ENCODE results near the gene CASZ1. TPM values are rescaled to one million over a fixed set of nuclear protein-coding genes. Genes with fewer than 3 reads are reported as not detected.
A peak's percentile ranks its signal among the peaks of the same experiment; 100 is the strongest.

CASZ1 gene
- polyA plus RNA-seq, 2 of the 4 experiments (the other 2 are of a cell fraction): 0.52 to 1.2 TPM

DNA sequence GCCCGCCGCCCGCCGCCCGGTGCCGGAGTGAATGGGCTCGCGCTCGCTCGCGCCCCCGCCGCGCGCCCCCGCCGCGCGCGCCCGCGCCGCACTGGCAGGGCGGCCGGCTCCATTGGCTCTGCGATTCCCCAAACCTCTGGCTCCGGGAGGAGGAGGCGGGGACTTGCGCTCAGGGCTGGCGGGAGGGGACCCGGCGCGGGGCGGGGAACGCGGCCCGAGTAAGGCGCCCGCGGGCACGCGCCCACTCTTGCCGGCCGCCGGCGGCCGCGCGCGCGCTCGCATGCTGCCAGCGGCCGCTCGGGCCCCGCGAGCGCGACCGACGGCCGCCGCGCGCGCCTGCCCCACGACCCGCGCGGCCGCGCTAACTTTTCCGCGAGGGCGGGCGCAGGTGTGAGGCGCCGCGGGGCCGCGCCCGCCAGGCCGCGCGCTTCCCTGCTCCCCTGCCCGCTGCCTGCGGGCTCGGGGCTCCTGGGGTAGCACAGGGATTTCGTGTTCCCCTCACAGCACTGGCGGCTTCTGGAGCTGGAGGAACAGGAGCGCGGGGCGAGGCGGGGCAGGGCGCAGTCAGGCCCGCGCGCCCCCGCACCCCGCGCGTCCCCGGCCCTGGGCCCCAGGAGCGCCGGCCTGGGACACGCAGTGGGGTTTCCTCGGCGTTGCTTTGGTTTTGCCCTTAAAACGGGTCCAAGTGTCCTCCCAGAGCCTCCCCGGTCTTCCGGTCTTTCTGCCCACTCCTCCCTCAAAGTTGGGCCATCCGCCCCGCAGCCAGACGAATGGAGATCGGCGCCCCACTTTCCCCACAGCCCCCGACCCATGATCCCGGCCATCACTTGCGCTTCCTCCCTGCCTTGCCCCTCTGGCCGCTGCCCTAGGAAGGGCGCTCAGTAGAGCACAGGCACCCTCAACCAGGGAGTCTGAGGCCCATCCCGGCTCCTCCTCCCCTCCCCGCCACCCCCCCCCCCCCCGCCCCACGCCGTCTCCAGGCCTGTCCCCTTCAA is 101.5 kb downstream of the CASZ1 start:
- Histone ChIP-seq H3K4me1 (peaks cover 5% of the 10 kb centered on the region; the same call in 1 of the 3 replicates), H3K27ac (peak overlapping the region; percentile 68 to 86), H3K4me2 (peak overlapping the region; percentile 93), H3K4me3 (peak overlapping the region; percentile 82), H3K9me3 (no peaks in the 10 kb centered on the region)
- ChIA-PET CTCF (no interaction called here), POLR2A (no interaction called here)
- TF ChIP-seq FOXS1 (CRISPR knock-in tag; IDR thresholded peaks at IDR 0.05) (no peak), JUNB (IDR thresholded peaks at IDR 0.05) (no peak), MAFK (IDR thresholded peaks at IDR 0.05; ENCODE audit: partially characterized antibody) (no peak), KDM5A (IDR thresholded peaks at IDR 0.05) (no peak), KDM1A (IDR thresholded peaks at IDR 0.05; ENCODE audit: low read depth) (no peak), PHF8 (IDR thresholded peaks at IDR 0.05; ENCODE audit: borderline replicate concordance, low read depth) (no peak), E2F6 (IDR thresholded peaks at IDR 0.05; ENCODE audit: borderline replicate concordance, low read depth) (no peak), RAD21 (conservative IDR thresholded peaks at IDR 0.05 in 1 of 2, IDR thresholded peaks at IDR 0.05 in 1 of 2) (no peak), EHF (CRISPR knock-in tag; IDR thresholded peaks at IDR 0.05) (no peak), PBX3 (IDR thresholded peaks at IDR 0.05) (no peak), ZFP36 (IDR thresholded peaks at IDR 0.05; ENCODE audit: borderline replicate concordance, partially characterized antibody) (no peak), TFCP2L1 (CRISPR knock-in tag; IDR thresholded peaks at IDR 0.05) (no peak), EHMT2 (IDR thresholded peaks at IDR 0.05; ENCODE audit: low read depth) (no peak), POLR2A (IDR thresholded peaks at IDR 0.05; ENCODE audit: low read length) (no peak)
- TF ChIP-seq, protein P1, sequence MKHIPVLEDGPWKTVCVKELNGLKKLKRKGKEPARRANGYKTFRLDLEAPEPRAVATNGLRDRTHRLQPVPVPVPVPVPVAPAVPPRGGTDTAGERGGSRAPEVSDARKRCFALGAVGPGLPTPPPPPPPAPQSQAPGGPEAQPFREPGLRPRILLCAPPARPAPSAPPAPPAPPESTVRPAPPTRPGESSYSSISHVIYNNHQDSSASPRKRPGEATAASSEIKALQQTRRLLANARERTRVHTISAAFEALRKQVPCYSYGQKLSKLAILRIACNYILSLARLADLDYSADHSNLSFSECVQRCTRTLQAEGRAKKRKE (CRISPR knock-in tag; IDR thresholded peaks at IDR 0.05; ENCODE audit: low read depth): no peak
- TF ChIP-seq, protein P2, sequence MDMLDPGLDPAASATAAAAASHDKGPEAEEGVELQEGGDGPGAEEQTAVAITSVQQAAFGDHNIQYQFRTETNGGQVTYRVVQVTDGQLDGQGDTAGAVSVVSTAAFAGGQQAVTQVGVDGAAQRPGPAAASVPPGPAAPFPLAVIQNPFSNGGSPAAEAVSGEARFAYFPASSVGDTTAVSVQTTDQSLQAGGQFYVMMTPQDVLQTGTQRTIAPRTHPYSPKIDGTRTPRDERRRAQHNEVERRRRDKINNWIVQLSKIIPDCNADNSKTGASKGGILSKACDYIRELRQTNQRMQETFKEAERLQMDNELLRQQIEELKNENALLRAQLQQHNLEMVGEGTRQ (IDR thresholded peaks at IDR 0.05): no peak
- TF ChIP-seq, protein P3, sequence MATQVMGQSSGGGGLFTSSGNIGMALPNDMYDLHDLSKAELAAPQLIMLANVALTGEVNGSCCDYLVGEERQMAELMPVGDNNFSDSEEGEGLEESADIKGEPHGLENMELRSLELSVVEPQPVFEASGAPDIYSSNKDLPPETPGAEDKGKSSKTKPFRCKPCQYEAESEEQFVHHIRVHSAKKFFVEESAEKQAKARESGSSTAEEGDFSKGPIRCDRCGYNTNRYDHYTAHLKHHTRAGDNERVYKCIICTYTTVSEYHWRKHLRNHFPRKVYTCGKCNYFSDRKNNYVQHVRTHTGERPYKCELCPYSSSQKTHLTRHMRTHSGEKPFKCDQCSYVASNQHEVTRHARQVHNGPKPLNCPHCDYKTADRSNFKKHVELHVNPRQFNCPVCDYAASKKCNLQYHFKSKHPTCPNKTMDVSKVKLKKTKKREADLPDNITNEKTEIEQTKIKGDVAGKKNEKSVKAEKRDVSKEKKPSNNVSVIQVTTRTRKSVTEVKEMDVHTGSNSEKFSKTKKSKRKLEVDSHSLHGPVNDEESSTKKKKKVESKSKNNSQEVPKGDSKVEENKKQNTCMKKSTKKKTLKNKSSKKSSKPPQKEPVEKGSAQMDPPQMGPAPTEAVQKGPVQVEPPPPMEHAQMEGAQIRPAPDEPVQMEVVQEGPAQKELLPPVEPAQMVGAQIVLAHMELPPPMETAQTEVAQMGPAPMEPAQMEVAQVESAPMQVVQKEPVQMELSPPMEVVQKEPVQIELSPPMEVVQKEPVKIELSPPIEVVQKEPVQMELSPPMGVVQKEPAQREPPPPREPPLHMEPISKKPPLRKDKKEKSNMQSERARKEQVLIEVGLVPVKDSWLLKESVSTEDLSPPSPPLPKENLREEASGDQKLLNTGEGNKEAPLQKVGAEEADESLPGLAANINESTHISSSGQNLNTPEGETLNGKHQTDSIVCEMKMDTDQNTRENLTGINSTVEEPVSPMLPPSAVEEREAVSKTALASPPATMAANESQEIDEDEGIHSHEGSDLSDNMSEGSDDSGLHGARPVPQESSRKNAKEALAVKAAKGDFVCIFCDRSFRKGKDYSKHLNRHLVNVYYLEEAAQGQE (IDR thresholded peaks at IDR 0.05): no peak
- WGBS (ENCODE audit: missing lambda C conversion rate): 78% methylated on average over 11 of the region's 126 CpGs
- ATAC-seq (peak; percentile 65 to 86), DNase-seq (ENCODE audit: low read depth in 1 of 2, low spot score in 1 of 2) (peak; percentile 75 to 88), FAIRE-seq (no peak)

DNA sequence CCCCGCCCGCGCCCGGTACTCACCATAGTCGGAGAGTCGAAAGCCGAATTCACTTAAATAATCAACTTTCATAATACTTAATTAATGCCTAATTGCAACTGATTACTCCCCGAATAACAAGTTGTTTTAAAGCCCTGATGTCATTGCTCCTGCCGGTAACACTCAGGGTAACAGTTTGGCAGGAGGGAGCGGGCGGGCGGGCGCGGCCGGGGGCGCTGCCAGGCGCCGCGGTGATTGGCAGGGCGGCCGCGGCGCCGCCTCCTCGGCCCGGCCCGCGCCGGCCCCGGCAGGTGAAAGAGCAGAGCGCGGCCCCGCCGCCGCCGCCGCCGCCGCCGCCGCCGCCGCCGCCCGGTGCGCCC is 102.2 kb downstream of the CASZ1 start:
- Histone ChIP-seq H3K27ac (peak overlapping the region; percentile 41 to 83), H3K4me1 (peaks cover 5% of the 10 kb centered on the region; the same call in 1 of the 3 replicates), H3K4me2 (peak overlapping the region; percentile 93), H3K4me3 (peak overlapping the region; percentile 82), H3K9me3 (no peaks in the 10 kb centered on the region)
- 0% methylated on average over 10 of the region's 46 CpGs for WGBS (ENCODE audit: missing lambda C conversion rate)
- no peak for FAIRE-seq
- TF ChIP-seq CTCF (IDR thresholded peaks at IDR 0.05) (0 out of 3 replicates have a peak, but pooled peaks have one; percentile 2), KDM1A (IDR thresholded peaks at IDR 0.05; ENCODE audit: low read depth) (no peak), HES2 (IDR thresholded peaks at IDR 0.05) (no peak), FOSL2 (IDR thresholded peaks at IDR 0.05) (no peak), FOSL2 (CRISPR knock-in tag; IDR thresholded peaks at IDR 0.05) (no peak), CBX2 (IDR thresholded peaks at IDR 0.05; ENCODE audit: borderline replicate concordance, low read depth) (no peak), FOSB (CRISPR knock-in tag; IDR thresholded peaks at IDR 0.05) (no peak)
- TF ChIP-seq, protein P1 (CRISPR knock-in tag; IDR thresholded peaks at IDR 0.05; ENCODE audit: low read depth): no peak
- CTCF ChIA-PET: no interaction called here
- DNase-seq (ENCODE audit: low read depth in 1 of 2, low spot score in 1 of 2): peak; percentile 35 to 72
- POLR2A ChIA-PET: no interaction called here
- ATAC-seq: peak; percentile 51 to 71
